HFF-Myc (cell line): ENCODE results near the gene PARD3.
A peak's percentile ranks its signal among the peaks of the same experiment; 100 is the strongest.

Source experiments
- DNase-seq: peaks from one replicate; pipeline ENCODE4 v3.0.0-alpha.2; 2011; ENCODE audit warnings: low read depth; ENCODE audit errors: extremely low read depth
- H3K4me3 ChIP-seq: replicated peaks from 2 replicates; pipeline ENCODE4 v1.5.1; 2011; ENCODE audit warnings: low read depth, mild to moderate bottlenecking, control low read depth, low read length
- CTCF ChIP-seq: IDR thresholded peaks from 2 replicates; pipeline ENCODE4 v1.5.1; 2012; ENCODE audit warnings: mild to moderate bottlenecking, low read depth, low read length, control low read depth; ENCODE audit errors: missing control alignments

Gene PARD3

GRCh38 chr10:34489973-34490745, 324.9 kb downstream of the PARD3 start:
- DNase-seq = peak; percentile 49
- no peak for TF ChIP-seq CTCF
- H3K4me3 ChIP-seq = no peak overlapping the region

- DNase-seq = peak; percentile 36
- H3K4me3 ChIP-seq = no peak overlapping the region
- no peak for TF ChIP-seq CTCF
These were observed 325.7 kb downstream of the PARD3 start for GRCh38 chr10:34489411-34489810.

GRCh38 chr10:34488476-34489130, 326.5 kb downstream of the PARD3 start:
- no peak overlapping the region for H3K4me3 ChIP-seq
- no peak for TF ChIP-seq CTCF
- DNase-seq = no peak

GRCh38 chr10:34486008-34486407, 329.1 kb downstream of the PARD3 start:
- TF ChIP-seq CTCF = no peak
- DNase-seq = no peak
- H3K4me3 ChIP-seq = no peak overlapping the region

GRCh38 chr10:34484164-34484563, 330.9 kb downstream of the PARD3 start:
- TF ChIP-seq CTCF = no peak
- H3K4me3 ChIP-seq = no peak overlapping the region
- no peak for DNase-seq

GRCh38 chr10:34480345-34480744, 334.8 kb downstream of the PARD3 start:
- H3K4me3 ChIP-seq = no peak overlapping the region
- no peak for DNase-seq
- no peak for TF ChIP-seq CTCF
